Mucosa of descending colon (tissue), 3 donors: ENCODE results near the gene VPS29. TPM values are rescaled to one million over a fixed set of nuclear protein-coding genes. Genes with fewer than 3 reads are reported as not detected.

ENCODE experiments used
- ATAC-seq: fragments of 200-7000 bp; cut with Tn5 transposase; one replicate; pipeline ENCODE4 v1.9.1; 2020; ENCODE audit warnings: mild to moderate bottlenecking, moderate library complexity
- DNase-seq, 3 donors: peaks; one replicate each; pipeline ENCODE4 v3.0.0-alpha.2; 2020
- H3K36me3 ChIP-seq: fragments of 200-600 bp; one replicate; pipeline ENCODE4 v1.8.0; 2021; ENCODE audit warnings: low read depth, mild to moderate bottlenecking
- H3K4me1 ChIP-seq: fragments of 200-600 bp; one replicate; pipeline ENCODE4 v1.8.0; 2021; ENCODE audit warnings: low read depth, mild to moderate bottlenecking
- H3K4me3 ChIP-seq: fragments of 200-600 bp; one replicate; pipeline ENCODE4 v1.8.0; 2021; ENCODE audit warnings: mild to moderate bottlenecking
- H3K9me3 ChIP-seq: fragments of 200-600 bp; one replicate; pipeline ENCODE4 v1.8.0; 2021; ENCODE audit warnings: mild to moderate bottlenecking
- intact Hi-C, 2 donors: fragments of 100-400 bp; cut with DNase I in 1 of 2; cut with micrococcal nuclease in 1 of 2; formaldehyde crosslinking; loops; one replicate each; pipeline versions ENCODE4 v1.11.0 to v1.11.1; 2022; cut with DNase I, micrococcal nuclease
- total RNA-seq, 3 donors: library from RNA; stranded (reverse); fragmentation: NEBNext Ultra II Directional in 2 of 3; extraction: Animal tissue kit (Norgen Biotek cat#: 25700) in 2 of 3; gene quantifications; one replicate each; pipeline versions ENCODE4 v1.2.1 to v1.2.4, GENCODE V29; 2021 to 2023
- TF ChIP-seq, protein P1 (sequence below): fragments of 200-600 bp; IDR thresholded peaks from one replicate; pipeline ENCODE4 v1.8.0; 2022; ENCODE audit warnings: antibody characterized with exemption, mild to moderate bottlenecking
- donor health status: DM: no; HTN: no; CAD: no; lungs with moderate emphysema.
- donor health status: DM: no; HTN: no; CAD: no.
- donor health status: DM: no; HTN: yes; CAD: no.

VPS29 gene
- total RNA-seq, 3 donors from 2014 or later = 99.5 to 127 (median 121) TPM

DNA sequence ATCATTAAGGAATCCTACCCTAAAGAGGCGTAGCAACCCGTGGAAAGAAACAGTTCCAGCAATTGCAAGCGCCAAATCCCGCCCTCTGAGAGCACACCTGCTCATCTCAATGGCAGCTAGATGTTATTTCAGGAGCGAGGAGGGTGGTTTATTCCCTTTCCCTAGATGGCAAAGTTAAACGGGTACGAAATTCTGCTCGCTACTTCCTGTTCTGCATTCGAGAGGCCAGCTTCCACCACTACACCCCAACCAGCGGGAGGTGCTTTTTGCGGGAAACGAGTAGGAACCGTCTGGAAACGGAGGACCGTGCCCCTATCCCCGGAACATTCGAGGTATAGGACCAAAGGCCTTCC, 536 bp downstream of the VPS29 start:
- peaks cover 13% of the 10 kb centered on the region for H3K4me1 ChIP-seq
- intact Hi-C loops = no loop called here
- peak; percentile 60 for ATAC-seq
- peak in 2 of 3 donors; percentile 55 to 56 for DNase-seq
- no peaks in the 10 kb centered on the region for H3K36me3 ChIP-seq
- peak overlapping the region; percentile 86 for H3K4me3 ChIP-seq
- no peaks in the 10 kb centered on the region for H3K9me3 ChIP-seq
- TF ChIP-seq, protein P1, sequence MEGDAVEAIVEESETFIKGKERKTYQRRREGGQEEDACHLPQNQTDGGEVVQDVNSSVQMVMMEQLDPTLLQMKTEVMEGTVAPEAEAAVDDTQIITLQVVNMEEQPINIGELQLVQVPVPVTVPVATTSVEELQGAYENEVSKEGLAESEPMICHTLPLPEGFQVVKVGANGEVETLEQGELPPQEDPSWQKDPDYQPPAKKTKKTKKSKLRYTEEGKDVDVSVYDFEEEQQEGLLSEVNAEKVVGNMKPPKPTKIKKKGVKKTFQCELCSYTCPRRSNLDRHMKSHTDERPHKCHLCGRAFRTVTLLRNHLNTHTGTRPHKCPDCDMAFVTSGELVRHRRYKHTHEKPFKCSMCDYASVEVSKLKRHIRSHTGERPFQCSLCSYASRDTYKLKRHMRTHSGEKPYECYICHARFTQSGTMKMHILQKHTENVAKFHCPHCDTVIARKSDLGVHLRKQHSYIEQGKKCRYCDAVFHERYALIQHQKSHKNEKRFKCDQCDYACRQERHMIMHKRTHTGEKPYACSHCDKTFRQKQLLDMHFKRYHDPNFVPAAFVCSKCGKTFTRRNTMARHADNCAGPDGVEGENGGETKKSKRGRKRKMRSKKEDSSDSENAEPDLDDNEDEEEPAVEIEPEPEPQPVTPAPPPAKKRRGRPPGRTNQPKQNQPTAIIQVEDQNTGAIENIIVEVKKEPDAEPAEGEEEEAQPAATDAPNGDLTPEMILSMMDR = no peak

DNA sequence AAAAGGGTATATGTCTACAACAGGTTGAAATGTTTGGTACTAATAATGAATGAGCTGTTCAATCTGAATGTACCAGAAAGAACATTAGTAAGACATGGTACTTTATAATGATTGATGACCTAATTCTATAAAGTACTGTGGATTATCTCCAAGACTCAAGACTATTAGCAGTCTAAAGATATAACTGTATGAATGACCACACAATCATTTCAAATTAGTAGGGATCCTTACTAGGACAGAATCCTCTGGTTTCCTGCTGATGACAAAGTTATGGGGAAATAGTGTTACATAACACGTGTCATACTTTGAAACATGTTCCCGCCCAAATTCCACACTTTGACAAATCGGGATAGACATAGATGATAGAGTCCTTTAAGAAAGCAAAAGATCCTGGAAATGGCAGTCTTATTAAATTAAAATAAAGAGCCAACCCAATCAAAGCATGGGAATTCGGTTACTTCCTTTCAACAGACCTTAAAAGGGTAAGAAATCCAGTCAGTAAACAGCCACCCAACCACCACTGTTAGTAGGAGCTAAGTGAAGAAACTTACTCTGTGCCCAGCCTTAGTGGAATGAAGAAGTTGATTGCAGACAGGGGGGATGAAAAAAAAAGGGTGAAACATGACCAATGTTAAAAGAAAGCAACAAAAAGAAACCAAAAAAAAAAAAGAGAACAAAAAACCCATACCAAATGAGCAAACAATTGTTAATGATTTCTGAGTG, 2.8 kb downstream of the VPS29 start:
- DNase-seq (no peak), ATAC-seq (no peak)
- Histone ChIP-seq H3K4me3 (no peak overlapping the region), H3K9me3 (no peaks in the 10 kb centered on the region), H3K4me1 (peaks cover 13% of the 10 kb centered on the region), H3K36me3 (no peaks in the 10 kb centered on the region)
- TF ChIP-seq, protein P1 = no peak
- intact Hi-C loops = no loop called here

DNA sequence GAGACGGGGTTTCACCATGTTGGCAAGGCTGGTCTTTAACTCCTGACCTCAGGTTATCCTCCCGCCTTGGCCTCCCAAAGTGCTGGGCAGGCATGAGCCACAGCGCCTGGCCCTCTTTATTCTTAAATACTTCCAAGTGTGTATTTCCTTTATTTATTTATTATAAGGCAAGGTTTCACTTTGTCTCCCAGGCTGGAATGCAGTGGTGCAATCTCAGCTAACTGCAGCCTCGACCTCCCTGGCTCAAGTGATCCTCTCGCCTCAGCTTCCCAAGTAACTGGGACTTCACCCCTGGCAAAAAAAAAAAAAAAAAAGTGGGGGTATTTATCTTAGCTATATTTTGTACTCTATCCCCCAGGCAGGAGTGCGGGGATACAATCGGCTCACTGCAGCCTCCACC, 26.5 kb downstream of the VPS29 start:
- Histone ChIP-seq H3K4me1 (no peaks in the 10 kb centered on the region), H3K36me3 (no peaks in the 10 kb centered on the region), H3K9me3 (no peaks in the 10 kb centered on the region), H3K4me3 (no peak overlapping the region)
- intact Hi-C loops = no loop called here
- DNase-seq (no peak), ATAC-seq (no peak)
- TF ChIP-seq, protein P1 = no peak

DNA sequence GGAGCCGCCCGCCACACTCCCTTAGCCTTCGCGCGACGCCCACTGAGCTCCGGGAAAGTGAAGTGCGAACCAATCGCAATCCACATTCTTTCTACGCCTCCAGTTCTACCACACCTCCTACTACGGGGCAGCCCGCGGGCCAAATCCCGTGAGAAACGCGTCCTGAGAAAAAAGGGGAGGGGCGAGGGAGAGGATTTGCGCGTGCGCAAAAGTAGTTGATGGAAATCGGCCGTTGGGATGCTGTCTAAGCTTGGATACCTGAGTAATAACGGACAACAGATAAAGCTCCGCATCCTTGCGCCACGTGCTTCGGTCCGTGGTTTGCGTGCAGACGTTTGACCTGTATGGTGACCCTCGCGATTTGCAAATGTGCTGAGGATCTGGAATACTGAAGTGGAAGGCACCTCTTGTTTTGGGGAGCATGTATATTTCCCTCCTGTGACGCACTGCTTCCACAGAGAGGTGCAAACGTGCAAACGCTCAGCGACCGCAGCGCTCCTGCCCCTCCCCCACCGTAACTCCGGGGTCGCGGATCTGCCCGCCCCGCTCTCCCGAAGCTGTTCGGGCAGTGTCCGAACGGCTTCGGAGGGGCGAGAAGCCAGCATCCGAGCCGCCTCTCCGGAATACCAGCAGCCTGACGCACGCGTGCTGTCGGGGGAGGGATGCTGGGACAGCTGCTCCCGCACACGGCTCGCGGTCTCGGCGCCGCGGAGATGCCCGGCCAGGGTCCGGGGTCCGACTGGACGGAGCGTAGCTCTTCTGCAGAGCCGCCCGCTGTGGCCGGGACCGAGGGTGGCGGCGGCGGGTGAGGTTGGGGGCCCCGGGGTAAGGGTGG, 33.5 kb downstream of the VPS29 start, which contains the start of the genes FAM216A and GPN3:
FAM216A (plus strand) TSS at position 632 of the 835 bp plus-strand sequence; CDS start at position 663, 31 bp downstream.
GPN3 (minus strand) TSS at position 44 of the 835 bp plus-strand sequence. CDS start 54 bp downstream, outside the sequence.
- Histone ChIP-seq H3K36me3 (no peaks in the 10 kb centered on the region), H3K4me3 (peak within 1 kb of the TSS; percentile 33), H3K4me1 (peaks cover 19% of the 10 kb centered on the region), H3K9me3 (no peaks in the 10 kb centered on the region)
- TF ChIP-seq, protein P1 = no peak
- peak; percentile 96 to 98 (median 97) for DNase-seq
- peak; percentile 97 for ATAC-seq
- intact Hi-C loops = no loop called here

DNA sequence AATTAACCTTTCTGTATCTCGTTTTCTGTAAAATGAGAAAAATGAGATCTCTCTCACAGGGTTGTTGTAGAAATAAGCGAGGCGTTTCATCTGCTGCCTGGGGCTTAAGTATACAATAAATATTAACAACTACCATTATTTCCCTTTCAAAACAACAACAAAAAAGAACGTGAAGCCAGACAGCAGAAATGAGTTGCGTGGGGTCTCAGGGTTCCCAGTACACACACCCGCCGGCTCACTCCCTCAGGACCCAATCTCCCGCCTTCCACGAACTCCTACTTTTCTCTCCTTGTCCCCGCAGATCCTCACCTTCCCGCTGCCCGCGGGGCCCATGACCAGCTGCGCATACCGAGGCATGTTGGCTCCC, 34.1 kb downstream of the VPS29 start:
- no peaks in the 10 kb centered on the region for H3K36me3 ChIP-seq
- ATAC-seq (no peak), DNase-seq (no peak)
- intact Hi-C loops = no loop called here
- no peaks in the 10 kb centered on the region for H3K9me3 ChIP-seq
- H3K4me1 ChIP-seq = peaks cover 19% of the 10 kb centered on the region
- TF ChIP-seq, protein P1 = no peak
- peak overlapping the region; percentile 33 for H3K4me3 ChIP-seq
